Spleen (tissue), 7 donors: ENCODE results near the gene PRM3.

Experiments
- CTCF ChIP-seq, 11 experiments: fragments of 200-600 bp in 7 of 11; fragments of 450-650 bp in 4 of 11; sonication (generic) in 4 of 11; IDR thresholded peaks in 8 of 11; conservative IDR thresholded peaks in 3 of 11; 1 replicate in 7 of 11; 2 replicates in 4 of 11; pipeline versions ENCODE4 v1.4.0 to v1.8.0; 2016 to 2021; ENCODE audit warnings: antibody characterized with exemption in 11 of 11, inconsistent platforms in 4 of 11, mild to moderate bottlenecking in 1 of 11
- POLR2A ChIP-seq, 3 donors: fragments of 450-650 bp; IDR thresholded peaks; one replicate each; pipeline ENCODE4 v1.5.1; 2017; ENCODE audit warnings: antibody characterized with exemption in 3 of 3, mild to moderate bottlenecking in 1 of 3
- POLR2AphosphoS5 ChIP-seq, 3 donors: sonication (generic); formaldehyde crosslinking; IDR thresholded peaks; one replicate each; pipeline ENCODE4 v1.5.1; 2017; ENCODE audit warnings: antibody characterized with exemption in 3 of 3
- donor health status: DM: no; HTN: no; CAD: no; lungs with moderate emphysema.
- donor health status: DM: no; HTN: no; CAD: no.
- donor health status: DM: no; HTN: no; CAD: no.

GRCh38 chr16:11289202-11289601 lies 15.8 kb upstream of the PRM3 start:
- TF ChIP-seq POLR2AphosphoS5 (IDR thresholded peaks at IDR 0.05) (no peak), CTCF (IDR thresholded peaks at IDR 0.05 in 8 of 11, conservative IDR thresholded peaks at IDR 0.05 in 3 of 11) (no peak), POLR2A (IDR thresholded peaks at IDR 0.05) (no peak)
